Measurements from ENCODE around the gene NELFB.

Gene NELFB

DNA sequence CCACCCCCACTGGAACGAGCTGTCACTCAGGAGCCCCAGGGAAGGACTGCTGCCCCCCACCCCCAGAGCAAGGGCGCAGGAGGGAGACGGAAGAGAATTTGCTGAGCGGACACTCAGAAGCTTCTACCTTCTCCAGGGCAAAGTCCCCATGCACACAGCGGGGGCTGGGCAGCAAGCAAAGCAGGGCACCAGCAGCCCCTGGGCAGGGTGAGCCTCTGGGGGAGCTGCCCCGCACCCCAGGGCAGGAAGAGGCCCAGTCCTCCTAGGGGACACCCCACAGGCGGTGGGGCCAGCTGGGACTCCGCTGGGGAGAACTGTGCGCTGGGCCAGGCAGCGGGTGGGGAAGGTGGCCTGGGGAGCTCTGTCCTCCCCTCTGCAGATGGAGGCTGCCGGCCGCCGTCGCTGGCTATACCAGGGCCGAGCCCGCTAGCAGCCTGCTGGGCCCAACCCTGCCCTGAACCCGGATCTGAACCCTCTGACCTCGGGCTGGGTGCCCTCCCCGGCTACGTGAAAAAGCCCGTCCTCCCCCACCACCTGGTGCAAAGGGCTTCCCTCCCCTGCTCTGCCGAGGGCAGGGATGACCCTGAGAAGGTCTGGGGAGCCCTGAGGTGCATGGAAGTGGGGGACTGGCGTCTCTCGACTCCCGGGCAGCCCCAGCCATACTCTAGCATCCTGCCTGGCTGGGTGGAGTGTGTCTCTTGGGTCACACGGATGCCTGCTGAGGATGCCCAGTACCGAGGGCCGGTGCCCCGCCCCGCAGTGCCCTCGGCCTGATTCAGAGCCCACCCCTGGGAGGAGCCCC is 25.0 kb upstream of the NELFB start:
- TF ChIP-seq EZH2 (IDR thresholded peaks at IDR 0.05; ENCODE audit: borderline replicate concordance, low read length), result no peak
- TF ChIP-seq, protein P1, sequence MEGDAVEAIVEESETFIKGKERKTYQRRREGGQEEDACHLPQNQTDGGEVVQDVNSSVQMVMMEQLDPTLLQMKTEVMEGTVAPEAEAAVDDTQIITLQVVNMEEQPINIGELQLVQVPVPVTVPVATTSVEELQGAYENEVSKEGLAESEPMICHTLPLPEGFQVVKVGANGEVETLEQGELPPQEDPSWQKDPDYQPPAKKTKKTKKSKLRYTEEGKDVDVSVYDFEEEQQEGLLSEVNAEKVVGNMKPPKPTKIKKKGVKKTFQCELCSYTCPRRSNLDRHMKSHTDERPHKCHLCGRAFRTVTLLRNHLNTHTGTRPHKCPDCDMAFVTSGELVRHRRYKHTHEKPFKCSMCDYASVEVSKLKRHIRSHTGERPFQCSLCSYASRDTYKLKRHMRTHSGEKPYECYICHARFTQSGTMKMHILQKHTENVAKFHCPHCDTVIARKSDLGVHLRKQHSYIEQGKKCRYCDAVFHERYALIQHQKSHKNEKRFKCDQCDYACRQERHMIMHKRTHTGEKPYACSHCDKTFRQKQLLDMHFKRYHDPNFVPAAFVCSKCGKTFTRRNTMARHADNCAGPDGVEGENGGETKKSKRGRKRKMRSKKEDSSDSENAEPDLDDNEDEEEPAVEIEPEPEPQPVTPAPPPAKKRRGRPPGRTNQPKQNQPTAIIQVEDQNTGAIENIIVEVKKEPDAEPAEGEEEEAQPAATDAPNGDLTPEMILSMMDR (IDR thresholded peaks at IDR 0.05; ENCODE audit: low read length), result no peak
- H3K9ac ChIP-seq (ENCODE audit: low read length), result no peak overlapping the region
- no peaks in the 10 kb centered on the region for H3K9me3 ChIP-seq (ENCODE audit: low read length)
- H2AFZ ChIP-seq (ENCODE audit: low read length), result no peak overlapping the region
- H3K36me3 ChIP-seq (ENCODE audit: insufficient read depth, low read length), result no peaks in the 10 kb centered on the region
- no peaks in the 10 kb centered on the region for H4K20me1 ChIP-seq (ENCODE audit: insufficient read depth, low read length)
- H3K4me2 ChIP-seq (ENCODE audit: low read length), result no peak overlapping the region
- no peaks in the 10 kb centered on the region for H3F3A ChIP-seq (ENCODE audit: insufficient read depth, low read length)
- H3K4me3 ChIP-seq (ENCODE audit: low read depth, low read length, poor library complexity, severe bottlenecking), result no peak overlapping the region
- no peaks in the 10 kb centered on the region for H3K9me2 ChIP-seq (ENCODE audit: low read depth, low read length)
- H3K4me1 ChIP-seq (ENCODE audit: insufficient read depth, low read length, severe bottlenecking), result no peaks in the 10 kb centered on the region
- no peaks in the 10 kb centered on the region for H3K79me2 ChIP-seq (ENCODE audit: insufficient read depth, low read length)
- peaks cover 12% of the 10 kb centered on the region; the same call in 1 of the 2 replicates for H3K27me3 ChIP-seq (ENCODE audit: insufficient read depth, low read length)
- no peak overlapping the region for H3K27ac ChIP-seq (ENCODE audit: low read depth, low read length, poor library complexity, severe bottlenecking)

DNA sequence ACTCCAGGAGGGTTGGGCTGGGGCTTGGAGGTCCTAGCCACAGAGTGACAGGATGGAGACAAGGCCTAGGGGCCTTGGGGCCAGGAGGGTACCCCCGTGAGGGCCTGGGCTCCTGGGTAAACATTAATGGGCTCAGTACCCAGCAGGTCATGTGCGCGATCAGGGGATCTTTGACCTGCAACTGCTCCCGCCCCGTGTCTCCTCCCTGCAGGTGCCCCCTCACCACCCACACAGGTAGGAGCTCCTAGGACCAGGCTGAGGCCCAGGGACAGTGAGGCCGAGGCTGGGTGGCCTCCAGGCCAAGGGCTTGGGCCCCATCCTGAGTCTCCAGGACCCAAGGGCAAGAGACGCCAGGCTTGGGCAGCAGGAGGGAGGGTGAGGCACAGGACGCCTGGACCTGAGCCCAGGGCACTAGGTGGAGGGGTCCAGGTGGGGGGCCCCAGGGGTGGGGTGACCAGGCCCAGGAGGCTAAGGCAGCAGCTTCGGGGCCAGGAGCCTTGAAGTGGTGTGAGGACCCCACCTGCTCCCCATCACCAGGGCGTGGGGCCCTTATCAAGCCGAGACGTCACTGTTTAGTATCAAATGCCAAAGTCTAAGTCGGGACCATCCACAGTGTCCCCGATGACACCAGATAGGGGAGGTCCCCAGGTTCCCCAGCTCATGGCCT is 24.3 kb upstream of the NELFB start, which contains the start of gene SLC34A3:
TSS of gene SLC34A3 (plus strand) at position 197 of the 667 bp plus-strand sequence. CDS start 802 bp downstream, outside the sequence.
- H3F3A ChIP-seq (ENCODE audit: insufficient read depth, low read length), result no peaks in the 10 kb centered on the region
- no peaks in the 10 kb centered on the region for H3K4me1 ChIP-seq (ENCODE audit: insufficient read depth, low read length, severe bottlenecking)
- H3K9me2 ChIP-seq (ENCODE audit: low read depth, low read length), result no peaks in the 10 kb centered on the region
- H3K9me3 ChIP-seq (ENCODE audit: low read length), result no peaks in the 10 kb centered on the region
- H3K27me3 ChIP-seq (ENCODE audit: insufficient read depth, low read length), result peaks cover 12% of the 10 kb centered on the region; the same call in 1 of the 2 replicates
- no peaks in the 10 kb centered on the region for H4K20me1 ChIP-seq (ENCODE audit: insufficient read depth, low read length)
- H3K4me2 ChIP-seq (ENCODE audit: low read length), result no peak within 1 kb of the TSS
- TF ChIP-seq, protein P1 (IDR thresholded peaks at IDR 0.05; ENCODE audit: low read length), result no peak
- TF ChIP-seq EZH2 (IDR thresholded peaks at IDR 0.05; ENCODE audit: borderline replicate concordance, low read length), result no peak
- H3K4me3 ChIP-seq (ENCODE audit: low read depth, low read length, poor library complexity, severe bottlenecking), result no peak within 1 kb of the TSS
- H3K27ac ChIP-seq (ENCODE audit: low read depth, low read length, poor library complexity, severe bottlenecking), result no peak within 1 kb of the TSS
- H2AFZ ChIP-seq (ENCODE audit: low read length), result no peak within 1 kb of the TSS
- no peak within 1 kb of the TSS for H3K9ac ChIP-seq (ENCODE audit: low read length)
- no peaks in the 10 kb centered on the region for H3K79me2 ChIP-seq (ENCODE audit: insufficient read depth, low read length)
- no peaks in the 10 kb centered on the region for H3K36me3 ChIP-seq (ENCODE audit: insufficient read depth, low read length)

DNA sequence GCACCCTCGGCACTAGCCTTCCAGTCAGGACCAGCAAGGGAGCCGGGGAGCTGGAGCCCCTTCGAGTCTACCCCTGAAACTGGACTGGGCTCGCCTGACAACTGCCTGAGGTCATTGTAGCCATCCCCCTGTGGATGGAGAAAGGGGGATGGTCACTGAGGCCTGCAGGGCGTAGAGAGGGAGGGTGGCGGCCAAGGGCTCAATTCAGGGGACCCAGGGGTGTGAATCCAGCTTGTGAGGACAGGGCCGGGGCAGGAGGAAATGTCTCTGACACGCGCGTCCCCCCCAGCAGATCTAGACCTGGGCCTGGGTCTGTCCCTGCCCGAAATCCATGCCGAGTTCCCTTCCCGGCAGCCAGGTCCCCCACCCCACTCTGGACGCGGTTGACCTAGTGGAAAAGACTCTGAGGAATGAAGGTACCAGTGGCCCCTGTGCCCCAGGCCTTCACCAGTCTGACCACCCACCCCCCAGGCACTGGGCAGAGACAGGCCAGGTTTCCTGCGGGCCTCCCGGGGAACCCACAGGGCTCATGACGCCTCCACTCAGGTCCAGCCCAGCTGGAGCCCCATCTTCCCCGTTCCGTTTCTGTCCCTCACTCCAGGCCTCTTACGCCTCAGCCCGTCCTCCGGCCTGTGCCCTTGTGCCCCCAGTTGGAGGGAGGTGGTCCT is 23.6 kb upstream of the NELFB start:
- Histone ChIP-seq H2AFZ (ENCODE audit: low read length) (no peak overlapping the region), H3K4me2 (ENCODE audit: low read length) (no peak overlapping the region), H3K9ac (ENCODE audit: low read length) (no peak overlapping the region), H3K79me2 (ENCODE audit: insufficient read depth, low read length) (no peaks in the 10 kb centered on the region), H3K27me3 (ENCODE audit: insufficient read depth, low read length) (peaks cover 12% of the 10 kb centered on the region; the same call in 1 of the 2 replicates), H3K9me3 (ENCODE audit: low read length) (no peaks in the 10 kb centered on the region), H3K4me1 (ENCODE audit: insufficient read depth, low read length, severe bottlenecking) (peaks cover under 1% of the 10 kb centered on the region), H3F3A (ENCODE audit: insufficient read depth, low read length) (no peaks in the 10 kb centered on the region), H4K20me1 (ENCODE audit: insufficient read depth, low read length) (no peaks in the 10 kb centered on the region), H3K36me3 (ENCODE audit: insufficient read depth, low read length) (no peaks in the 10 kb centered on the region), H3K27ac (ENCODE audit: low read depth, low read length, poor library complexity, severe bottlenecking) (no peak overlapping the region), H3K4me3 (ENCODE audit: low read depth, low read length, poor library complexity, severe bottlenecking) (no peak overlapping the region), H3K9me2 (ENCODE audit: low read depth, low read length) (no peaks in the 10 kb centered on the region)
- TF ChIP-seq EZH2 (IDR thresholded peaks at IDR 0.05; ENCODE audit: borderline replicate concordance, low read length), result no peak
- TF ChIP-seq, protein P1 (IDR thresholded peaks at IDR 0.05; ENCODE audit: low read length), result no peak

All from OCI-LY1 (cell line).